Activated T-helper 1 cell treated with Interleukin-2 at 50 U/mL for 16 hours (primary cell): ENCODE results near the gene ISX.
"Not testable (repeated sequence)": the region's sequence is repeated elsewhere in the genome, so short reads cannot be mapped to it uniquely, and the experiment has no call there.

ENCODE experiments used
- DNase-seq: peaks from one replicate; pipeline ENCODE4 v3.0.0-alpha.2; 2020; ENCODE audit warnings: low read depth

ISX gene

GRCh38 chr22:35065796-35066218, at the start of gene ISX:
TSS of gene ISX (plus strand) at chr22:35066158. CDS start at chr22:35067088, 930 bp downstream.
- DNase-seq: no peak

- no peak for DNase-seq
These were observed 49.0 kb upstream of the ISX start for GRCh38 chr22:35016909-35017308.

- no peak for DNase-seq
These were observed 47.0 kb upstream of the ISX start for GRCh38 chr22:35018995-35019394.

GRCh38 chr22:35020517-35020916, 45.4 kb upstream of the ISX start:
- no peak for DNase-seq

- no peak for DNase-seq
These were observed 44.8 kb upstream of the ISX start for GRCh38 chr22:35021161-35021560.

DNA sequence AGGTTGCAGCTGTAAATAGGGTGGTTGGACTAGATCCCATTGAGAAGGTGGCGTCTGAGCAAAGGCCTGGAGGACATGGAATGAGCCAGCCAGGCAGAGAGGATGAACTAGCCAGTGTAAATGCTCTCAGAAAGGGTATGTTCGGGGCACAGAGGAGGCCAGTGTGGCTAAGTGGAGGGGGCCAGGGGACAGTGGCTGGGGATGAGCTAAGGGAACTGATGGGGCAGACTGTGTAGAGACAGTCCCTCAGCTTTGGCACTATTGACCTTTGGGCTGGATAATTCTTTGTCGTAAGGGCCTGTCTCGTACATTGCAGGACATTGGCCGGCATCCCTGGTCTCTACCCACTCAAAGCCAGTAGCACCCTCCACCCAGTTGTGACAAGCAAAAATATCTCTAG, 43.7 kb upstream of the ISX start:
- no peak for DNase-seq

DNA sequence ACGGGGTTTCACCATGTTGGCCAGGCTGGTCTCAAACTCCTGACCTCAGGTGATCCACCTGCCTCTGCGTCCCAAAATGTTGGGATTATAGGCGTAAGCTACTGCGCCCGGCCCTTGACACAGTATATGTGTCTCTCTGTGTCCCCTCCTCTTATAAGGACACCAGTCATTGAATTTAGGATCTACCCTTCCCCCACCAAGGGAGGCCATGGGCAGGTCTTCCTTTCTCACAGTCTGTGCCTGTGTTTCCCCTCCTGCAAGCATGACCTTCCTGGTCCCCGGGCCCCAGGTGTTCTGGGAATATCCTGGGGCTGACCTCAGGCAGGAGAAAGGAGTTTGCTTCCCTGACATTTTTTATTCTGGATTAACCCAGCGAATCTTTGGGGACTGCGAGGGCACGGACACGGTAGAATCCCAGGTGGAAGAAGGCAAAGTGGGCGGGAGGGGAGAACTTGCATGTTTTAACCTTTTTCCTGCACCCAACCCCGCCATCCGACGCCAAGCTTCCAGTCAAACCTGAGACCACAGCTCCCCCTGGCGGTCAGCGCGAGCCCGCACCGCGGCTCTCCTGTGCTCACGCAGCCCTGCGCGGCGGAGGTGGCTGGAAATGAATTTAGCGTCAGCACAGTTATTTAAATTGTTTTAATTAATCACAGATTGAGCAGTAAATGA, 42.1 kb upstream of the ISX start:
- DNase-seq: peak; percentile 13

GRCh38 chr22:35024364-35024692, 41.6 kb upstream of the ISX start:
- DNase-seq: no peak

DNA sequence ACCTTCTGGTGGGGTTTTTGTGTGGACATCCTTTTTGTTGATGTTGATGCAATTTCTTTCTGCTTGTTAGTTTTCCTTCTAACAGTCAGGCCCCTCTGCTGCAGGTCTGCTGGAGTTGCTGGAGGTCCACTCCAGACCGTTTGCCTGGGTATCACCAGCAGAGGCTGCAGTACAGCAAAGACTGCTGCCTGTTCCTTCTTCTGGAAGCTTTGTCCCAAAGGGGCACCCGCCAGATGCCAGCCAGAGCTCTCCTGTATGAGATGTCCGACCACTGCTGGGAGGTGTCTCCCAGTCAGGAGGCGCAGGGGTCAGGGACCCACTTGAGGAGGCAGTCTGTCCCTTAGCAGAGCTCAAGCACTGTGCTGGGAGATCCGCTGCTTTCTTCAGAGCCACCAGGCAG, 35.8 kb upstream of the ISX start:
- not testable (repeated sequence) for DNase-seq

- DNase-seq: no peak
These were observed 33.4 kb upstream of the ISX start for GRCh38 chr22:35032571-35032970.

GRCh38 chr22:35033635-35034296, 32.2 kb upstream of the ISX start:
- DNase-seq: no peak

GRCh38 chr22:35034963-35035362, 31.0 kb upstream of the ISX start:
- no peak for DNase-seq

GRCh38 chr22:35037089-35037488, 28.9 kb upstream of the ISX start:
- no peak for DNase-seq

DNA sequence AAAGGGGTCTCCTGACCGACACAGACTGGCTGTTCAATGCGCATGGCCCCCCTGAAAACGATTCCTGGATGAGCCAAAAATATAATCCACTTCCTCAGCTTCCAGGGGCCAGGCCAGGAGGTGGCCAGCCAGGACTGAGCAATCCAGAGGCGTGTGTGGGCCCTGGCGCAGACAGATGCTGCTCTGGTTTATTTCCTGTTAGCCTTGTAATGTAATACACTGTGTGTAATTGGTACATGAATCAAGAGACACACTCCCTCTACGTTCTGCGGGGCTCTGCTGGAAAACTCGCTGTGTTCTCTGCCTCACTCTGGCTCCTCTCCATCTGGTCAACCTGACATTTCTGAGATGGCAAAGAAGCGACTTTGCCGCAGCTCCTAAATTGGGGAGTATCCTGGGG, 26.3 kb upstream of the ISX start:
- DNase-seq: no peak

DNA sequence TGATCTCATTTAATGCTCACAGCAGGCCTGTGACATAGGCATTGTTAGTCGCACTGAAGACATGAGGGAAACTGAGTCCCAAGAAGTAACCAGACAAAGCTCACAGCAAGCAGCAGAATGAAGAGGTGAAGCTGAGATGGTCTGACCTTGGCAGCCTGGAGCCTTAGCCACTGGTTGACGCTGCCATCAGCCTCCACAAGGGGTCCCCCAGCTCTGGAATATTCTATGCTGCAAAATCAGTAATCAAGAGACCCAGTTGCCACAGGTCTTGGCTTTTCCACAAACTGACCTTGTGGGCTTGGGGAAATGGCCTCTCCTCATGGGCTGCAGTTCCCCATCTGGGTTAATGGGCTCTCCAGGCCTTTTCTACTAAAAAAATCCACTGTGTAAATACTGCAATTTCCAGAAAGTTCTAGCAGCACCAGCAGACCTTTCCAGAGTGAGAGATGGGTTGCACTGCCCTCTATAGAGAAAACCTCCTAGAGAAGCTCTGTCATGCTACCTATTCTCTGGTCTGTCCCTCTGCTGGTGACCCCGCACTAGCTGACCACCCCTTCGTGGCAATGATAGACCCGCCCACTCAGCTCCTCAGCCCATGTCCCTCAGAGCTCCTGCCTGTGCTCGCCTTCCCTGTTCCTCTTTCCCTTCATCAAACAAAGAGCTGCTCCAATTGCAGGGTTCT, 22.6 kb upstream of the ISX start:
- no peak for DNase-seq

GRCh38 chr22:35043934-35044319, 22.0 kb upstream of the ISX start:
- DNase-seq: no peak

DNA sequence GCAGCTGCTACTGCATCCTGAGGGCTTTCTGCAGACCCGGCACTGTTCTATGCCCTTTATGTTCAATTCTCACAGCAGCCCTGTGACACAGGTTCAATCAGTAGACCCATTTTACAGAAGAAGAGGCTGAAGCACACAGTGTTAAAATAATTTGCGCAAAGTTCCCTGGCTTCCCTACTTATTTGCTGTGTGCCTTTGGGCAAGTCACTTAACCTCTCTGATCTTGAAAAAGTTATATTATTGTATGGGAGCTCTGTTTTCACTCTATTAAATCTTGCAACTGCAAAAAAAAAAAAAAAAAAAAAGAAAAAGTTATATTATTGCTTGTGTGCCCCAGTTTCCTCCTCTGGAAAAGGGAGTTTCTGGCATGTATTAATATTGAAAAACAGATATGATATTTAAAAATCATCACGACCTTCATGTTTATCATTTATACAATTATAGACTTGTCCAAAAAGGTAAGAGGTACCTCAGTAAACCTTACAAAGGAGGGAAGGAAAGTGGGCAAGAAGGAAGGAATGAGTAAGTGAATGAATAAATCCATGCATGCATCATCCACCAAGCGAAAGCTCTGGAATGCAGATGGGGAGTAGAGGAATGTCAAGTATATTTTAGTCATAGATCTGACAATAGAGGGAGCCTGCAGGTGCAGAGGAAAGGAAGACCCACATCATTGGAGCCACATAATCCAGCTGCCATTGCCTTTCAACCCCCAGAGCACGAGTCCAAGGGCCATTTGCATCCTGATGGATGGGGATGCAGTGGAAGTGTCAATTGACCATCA, 21.2 kb upstream of the ISX start:
- DNase-seq: no peak

GRCh38 chr22:35045451-35045850, 20.5 kb upstream of the ISX start:
- DNase-seq: no peak

DNA sequence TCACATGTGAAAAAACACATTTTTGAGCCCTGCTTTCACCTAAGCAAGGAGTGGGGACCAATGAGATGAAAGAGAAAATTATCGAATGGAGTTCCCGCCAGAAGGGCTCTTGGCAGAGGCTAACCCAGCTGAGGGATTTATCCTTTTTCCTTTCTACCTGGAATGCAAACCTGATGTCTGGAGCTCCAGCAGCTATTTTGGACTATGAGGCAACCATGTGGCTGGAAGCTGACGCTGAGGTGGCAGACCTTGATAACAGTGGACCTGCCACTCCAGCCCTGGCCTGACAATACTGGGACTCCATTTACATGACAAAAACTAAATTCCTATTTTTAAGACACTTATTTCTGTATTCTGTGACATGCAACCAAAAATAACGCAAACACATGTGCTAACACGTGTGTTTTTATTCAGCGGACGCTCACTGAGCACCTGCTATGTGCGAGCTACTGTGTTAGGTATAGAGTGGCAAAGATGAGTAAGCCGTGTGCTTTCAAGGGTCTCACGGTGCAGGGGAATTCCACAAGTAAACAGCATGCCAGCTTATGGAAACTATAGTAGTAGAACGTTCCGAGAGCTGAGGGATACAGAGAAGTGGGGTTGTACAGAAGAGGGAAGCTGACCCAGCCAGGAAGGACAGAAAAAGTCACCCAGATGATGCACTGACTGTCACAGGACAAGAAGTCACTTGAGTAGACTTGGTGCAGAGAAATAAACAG, 19.1 kb upstream of the ISX start:
- no peak for DNase-seq

DNA sequence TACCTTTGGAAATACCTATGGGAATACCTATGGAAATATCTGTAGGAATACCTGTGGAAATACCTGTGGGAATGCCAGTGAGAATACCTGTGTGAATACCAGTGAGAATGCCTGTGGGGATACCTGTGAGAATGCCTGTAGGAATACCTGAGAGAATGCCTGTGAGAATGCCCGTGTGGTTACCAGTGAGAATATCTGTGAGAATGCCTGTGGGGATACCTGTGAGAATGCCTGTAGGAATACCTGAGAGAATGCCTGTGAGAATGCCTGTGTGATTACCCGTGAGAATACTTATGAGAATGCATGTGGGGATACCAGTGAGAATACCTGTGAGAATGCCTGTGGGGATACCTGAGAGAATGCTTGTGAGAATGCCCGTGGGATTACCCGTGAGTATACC, 15.9 kb upstream of the ISX start:
- DNase-seq: not testable (repeated sequence)

GRCh38 chr22:35051013-35051535, 14.9 kb upstream of the ISX start:
- DNase-seq: no peak

GRCh38 chr22:35051791-35052190, 14.2 kb upstream of the ISX start:
- DNase-seq: no peak
